Measurements from ENCODE around the gene SLC39A6. TPM values are rescaled to one million over a fixed set of nuclear protein-coding genes. Genes with fewer than 3 reads are reported as not detected.

The SLC39A6 gene
- total RNA-seq, 1 experiment from 2014 or later = 33.9 TPM

DNA sequence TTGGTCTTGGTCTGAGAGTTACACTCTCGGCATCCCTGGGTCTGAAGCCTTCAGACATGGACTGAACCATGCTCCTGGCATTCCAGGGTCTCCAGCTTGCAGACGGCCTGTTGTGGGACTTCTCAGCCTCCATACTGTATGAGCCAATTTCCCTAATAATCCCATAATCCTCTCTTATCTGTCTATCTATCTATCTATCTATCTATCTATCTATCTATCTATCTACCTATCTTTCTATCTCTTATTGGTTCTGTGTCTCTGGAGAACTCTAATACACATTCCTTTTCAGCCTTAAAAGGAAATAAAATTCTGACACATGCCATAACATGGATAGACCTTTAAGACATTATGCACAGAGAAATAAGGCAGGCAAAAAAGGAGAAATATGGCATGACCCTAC lies 24.4 kb downstream of the SLC39A6 start:
- Histone ChIP-seq H2BK12ac (ENCODE audit: insufficient read length, low read depth, low read length) (no peak overlapping the region), H2BK5ac (ENCODE audit: insufficient read length, low read length) (no peak overlapping the region), H3K79me1 (ENCODE audit: insufficient read depth, low read depth, low read length, poor library complexity, severe bottlenecking) (no peaks in the 10 kb centered on the region), H2BK20ac (ENCODE audit: low read depth, low read length, poor library complexity, severe bottlenecking) (no peak overlapping the region), H4K8ac (replicated peaks; ENCODE audit: insufficient read length, low read depth, low read length) (no peak overlapping the region), H4K20me1 (ENCODE audit: control insufficient read depth, insufficient read depth, insufficient read length) (no peaks in the 10 kb centered on the region), H3K9me3 (ENCODE audit: control insufficient read depth, low read depth, low read length) (peaks cover 11% of the 10 kb centered on the region), H2AK5ac (ENCODE audit: insufficient read length, low read length) (no peak overlapping the region), H2AFZ (ENCODE audit: low read length) (no peak overlapping the region), H3K4ac (ENCODE audit: low read depth, low read length) (no peak overlapping the region), H3K4me1 (ENCODE audit: insufficient read depth, low read length) (no peaks in the 10 kb centered on the region), H3K23me2 (ENCODE audit: insufficient read length, low read depth, low read length, poor library complexity, severe bottlenecking) (no peaks in the 10 kb centered on the region), H3K27ac (ENCODE audit: insufficient read length, low read depth, low read length) (no peak overlapping the region), H3K79me2 (ENCODE audit: insufficient read depth, low read length) (no peaks in the 10 kb centered on the region), H3T11ph (ENCODE audit: low read length) (no peak overlapping the region), H2BK15ac (ENCODE audit: low read depth, low read length) (no peak overlapping the region), H4K5ac (ENCODE audit: insufficient read length, low read depth, low read length) (no peak overlapping the region), H4K91ac (ENCODE audit: insufficient read length, low read depth, low read length) (no peak overlapping the region), H3K9ac (ENCODE audit: extremely low read depth, insufficient read length, low read length) (no peak overlapping the region), H3K18ac (ENCODE audit: insufficient read length, low read depth, low read length) (no peak overlapping the region), H3K27me3 (ENCODE audit: insufficient read depth, low read length) (no peaks in the 10 kb centered on the region), H3K23ac (ENCODE audit: insufficient read length, low read depth, low read length) (no peak overlapping the region), H2BK120ac (ENCODE audit: low read depth, low read length, poor library complexity, severe bottlenecking) (no peak overlapping the region), H3K4me2 (ENCODE audit: insufficient read depth, insufficient read length, low read length) (no peak overlapping the region), H3K56ac (ENCODE audit: insufficient read length, low read depth, low read length) (no peak overlapping the region), H3K14ac (ENCODE audit: insufficient read depth, low read length) (no peak overlapping the region)
- H3K27ac Mint-ChIP-seq = no peak overlapping the region
- TF ChIP-seq CTCF (conservative IDR thresholded peaks at IDR 0.05) = no peak
- H3K4me3 Mint-ChIP-seq = no peak overlapping the region
- peaks cover 18 to 21% of the 10 kb centered on the region in 2 experiments for H3K9me3 Mint-ChIP-seq
- H3K27me3 Mint-ChIP-seq (ENCODE audit: low read depth) = no peaks in the 10 kb centered on the region; the same call in 1 of the 2 replicates
- H3K36me3 Mint-ChIP-seq (ENCODE audit: insufficient read depth in 1 of 3, low read depth in 3 of 3) = peaks cover 0 to 20% (median 17%) of the 10 kb centered on the region in 3 experiments; a peak in 6 of 7 replicates
- no CpG with 5 or more reads among the region's 2 CpGs for WGBS (ENCODE audit: extremely low coverage, insufficient read length, low lambda C conversion rate)
- H3K4me1 Mint-ChIP-seq = no peaks in the 10 kb centered on the region
- DNase-seq = no peak

Data from H9 (cell line).